SK-N-SH (cell line): ENCODE data around the gene CTCF.

Experiments
- CHD2 ChIP-seq: fragments of 150-350 bp; IDR thresholded peaks from 2 replicates; pipeline ENCODE4 v1.6.1; 2018; ENCODE audit warnings: low read length; ENCODE audit not compliant: partially characterized antibody
- CTCF ChIP-seq: fragments of 200-600 bp; sonication (generic); IDR thresholded peaks from 2 replicates; pipeline ENCODE4 v1.6.1; 2017; ENCODE audit warnings: antibody characterized with exemption, mild to moderate bottlenecking, moderate library complexity
- EZH2phosphoT487 ChIP-seq: fragments of 200-600 bp; sonication (generic); IDR thresholded peaks from 2 replicates; pipeline ENCODE4 v1.6.1; 2017; ENCODE audit warnings: low read depth, mixed run types, mild to moderate bottlenecking, antibody characterized with exemption, moderate library complexity, borderline replicate concordance
- FOXM1 ChIP-seq: IDR thresholded peaks from 2 replicates; pipeline ENCODE4 v1.4.0; 2012; ENCODE audit warnings: low read depth, mild to moderate bottlenecking
- GABPA ChIP-seq: IDR thresholded peaks from 2 replicates; pipeline ENCODE4 v1.4.0; 2012; ENCODE audit warnings: low read depth, mild to moderate bottlenecking
- MAX ChIP-seq: IDR thresholded peaks from 2 replicates; pipeline ENCODE4 v1.4.0; 2012; ENCODE audit warnings: low read depth
- MXI1 ChIP-seq: IDR thresholded peaks from 2 replicates; pipeline ENCODE4 v1.6.1; 2012; ENCODE audit warnings: mild to moderate bottlenecking, low read depth, low read length, improper control_type of control experiment
- POLR2AphosphoS5 ChIP-seq: IDR thresholded peaks from 2 replicates; pipeline ENCODE4 v1.6.1; 2012; ENCODE audit warnings: low read depth, low read length
- RAD21 ChIP-seq: IDR thresholded peaks from 2 replicates; pipeline ENCODE4 v1.6.1; 2012; ENCODE audit warnings: mild to moderate bottlenecking, low read length
- YY1 ChIP-seq: IDR thresholded peaks from 2 replicates; pipeline ENCODE4 v1.4.0; 2012; ENCODE audit warnings: low read depth, mild to moderate bottlenecking
- ZBTB33 ChIP-seq: IDR thresholded peaks from 2 replicates; pipeline ENCODE4 v1.4.0; 2012; ENCODE audit warnings: low read depth, borderline replicate concordance
- TF ChIP-seq, protein P1 (sequence below): fragments of 150-350 bp; IDR thresholded peaks from 2 replicates; pipeline ENCODE4 v1.6.1; 2016; ENCODE audit warnings: mild to moderate bottlenecking, low read depth, low read length
- TF ChIP-seq, protein P2 (sequence below): IDR thresholded peaks from 2 replicates; pipeline ENCODE4 v1.6.1; 2012; ENCODE audit warnings: mild to moderate bottlenecking, low read depth, low read length, moderate library complexity
- TF ChIP-seq, protein P3 (sequence below): fragments of 150-350 bp; IDR thresholded peaks from 2 replicates; pipeline ENCODE4 v1.6.1; 2017; ENCODE audit warnings: antibody characterized with exemption, low read length, low read depth, borderline replicate concordance

- TF ChIP-seq CTCF (peak; percentile 82), RAD21 (peak; percentile 74), EZH2phosphoT487 (no peak), FOXM1 (no peak), CHD2 (peak; percentile 51), MAX (0 out of 2 replicates have a peak, but pooled peaks have one; percentile 75), YY1 (no peak), GABPA (no peak), MXI1 (peak; percentile 70), ZBTB33 (no peak), POLR2AphosphoS5 (no peak; the same call in 1 of the 2 replicates)
- TF ChIP-seq, protein P1, sequence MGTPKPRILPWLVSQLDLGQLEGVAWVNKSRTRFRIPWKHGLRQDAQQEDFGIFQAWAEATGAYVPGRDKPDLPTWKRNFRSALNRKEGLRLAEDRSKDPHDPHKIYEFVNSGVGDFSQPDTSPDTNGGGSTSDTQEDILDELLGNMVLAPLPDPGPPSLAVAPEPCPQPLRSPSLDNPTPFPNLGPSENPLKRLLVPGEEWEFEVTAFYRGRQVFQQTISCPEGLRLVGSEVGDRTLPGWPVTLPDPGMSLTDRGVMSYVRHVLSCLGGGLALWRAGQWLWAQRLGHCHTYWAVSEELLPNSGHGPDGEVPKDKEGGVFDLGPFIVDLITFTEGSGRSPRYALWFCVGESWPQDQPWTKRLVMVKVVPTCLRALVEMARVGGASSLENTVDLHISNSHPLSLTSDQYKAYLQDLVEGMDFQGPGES: no peak
- TF ChIP-seq, protein P2, sequence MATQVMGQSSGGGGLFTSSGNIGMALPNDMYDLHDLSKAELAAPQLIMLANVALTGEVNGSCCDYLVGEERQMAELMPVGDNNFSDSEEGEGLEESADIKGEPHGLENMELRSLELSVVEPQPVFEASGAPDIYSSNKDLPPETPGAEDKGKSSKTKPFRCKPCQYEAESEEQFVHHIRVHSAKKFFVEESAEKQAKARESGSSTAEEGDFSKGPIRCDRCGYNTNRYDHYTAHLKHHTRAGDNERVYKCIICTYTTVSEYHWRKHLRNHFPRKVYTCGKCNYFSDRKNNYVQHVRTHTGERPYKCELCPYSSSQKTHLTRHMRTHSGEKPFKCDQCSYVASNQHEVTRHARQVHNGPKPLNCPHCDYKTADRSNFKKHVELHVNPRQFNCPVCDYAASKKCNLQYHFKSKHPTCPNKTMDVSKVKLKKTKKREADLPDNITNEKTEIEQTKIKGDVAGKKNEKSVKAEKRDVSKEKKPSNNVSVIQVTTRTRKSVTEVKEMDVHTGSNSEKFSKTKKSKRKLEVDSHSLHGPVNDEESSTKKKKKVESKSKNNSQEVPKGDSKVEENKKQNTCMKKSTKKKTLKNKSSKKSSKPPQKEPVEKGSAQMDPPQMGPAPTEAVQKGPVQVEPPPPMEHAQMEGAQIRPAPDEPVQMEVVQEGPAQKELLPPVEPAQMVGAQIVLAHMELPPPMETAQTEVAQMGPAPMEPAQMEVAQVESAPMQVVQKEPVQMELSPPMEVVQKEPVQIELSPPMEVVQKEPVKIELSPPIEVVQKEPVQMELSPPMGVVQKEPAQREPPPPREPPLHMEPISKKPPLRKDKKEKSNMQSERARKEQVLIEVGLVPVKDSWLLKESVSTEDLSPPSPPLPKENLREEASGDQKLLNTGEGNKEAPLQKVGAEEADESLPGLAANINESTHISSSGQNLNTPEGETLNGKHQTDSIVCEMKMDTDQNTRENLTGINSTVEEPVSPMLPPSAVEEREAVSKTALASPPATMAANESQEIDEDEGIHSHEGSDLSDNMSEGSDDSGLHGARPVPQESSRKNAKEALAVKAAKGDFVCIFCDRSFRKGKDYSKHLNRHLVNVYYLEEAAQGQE: no peak
- TF ChIP-seq, protein P3, sequence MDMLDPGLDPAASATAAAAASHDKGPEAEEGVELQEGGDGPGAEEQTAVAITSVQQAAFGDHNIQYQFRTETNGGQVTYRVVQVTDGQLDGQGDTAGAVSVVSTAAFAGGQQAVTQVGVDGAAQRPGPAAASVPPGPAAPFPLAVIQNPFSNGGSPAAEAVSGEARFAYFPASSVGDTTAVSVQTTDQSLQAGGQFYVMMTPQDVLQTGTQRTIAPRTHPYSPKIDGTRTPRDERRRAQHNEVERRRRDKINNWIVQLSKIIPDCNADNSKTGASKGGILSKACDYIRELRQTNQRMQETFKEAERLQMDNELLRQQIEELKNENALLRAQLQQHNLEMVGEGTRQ: no peak
Observed at GRCh38 chr16:67667817-67668494, 105.6 kb downstream of the CTCF start.
